CD4-positive, alpha-beta memory T cell (primary cell): Measurements from ENCODE around the gene RMND5A. TPM values are rescaled to one million over a fixed set of nuclear protein-coding genes. Genes with fewer than 3 reads are reported as not detected.
"Not testable (repeated sequence)": the region's sequence is repeated elsewhere in the genome, so short reads cannot be mapped to it uniquely, and the experiment has no call there.

ENCODE experiments used
- CTCF ChIA-PET: fragments of 350-600 bp; sonication (Branson Sonifier 250); formaldehyde crosslinking; loops from one replicate; lab custom pipeline; 2021; ENCODE audit warnings: inconsistent platforms; ENCODE audit not compliant: partially characterized antibody; lab: Charles Lee
- POLR2A ChIA-PET: fragments of 350-600 bp; sonication (Branson Sonifier 250); formaldehyde crosslinking; loops from one replicate; lab custom pipeline; 2021; ENCODE audit not compliant: partially characterized antibody; lab: Charles Lee
- DNase-seq, 5 donors: peaks; one replicate each; pipeline versions ENCODE4 v3.0.0 to v3.0.0-alpha.2; 2020 to 2022; ENCODE audit warnings: mixed read lengths in 1 of 5
- H3K27ac ChIP-seq: one replicate; pipeline ENCODE4 v1.7.0; 2013; ENCODE audit warnings: low read depth, low read length
- H3K27me3 ChIP-seq: 2 replicates; pipeline ENCODE4 v1.7.0; 2013; ENCODE audit warnings: mild to moderate bottlenecking, low read length, moderate library complexity; ENCODE audit not compliant: insufficient read depth
- H3K36me3 ChIP-seq: 2 replicates; pipeline ENCODE4 v1.7.0; 2013; ENCODE audit warnings: mild to moderate bottlenecking, low read length, moderate library complexity; ENCODE audit not compliant: insufficient read depth
- H3K4me1 ChIP-seq: 2 replicates; pipeline ENCODE4 v1.7.0; 2013; ENCODE audit warnings: mild to moderate bottlenecking, low read length, moderate library complexity; ENCODE audit not compliant: insufficient read depth
- H3K4me3 ChIP-seq, 2 donors: one replicate each; pipeline ENCODE4 v1.7.0; 2013; ENCODE audit warnings: low read length in 2 of 2, mild to moderate bottlenecking in 1 of 2
- H3K9me3 ChIP-seq, 2 donors: one replicate each; pipeline ENCODE4 v1.7.0; 2013; ENCODE audit warnings: low read length in 2 of 2, control low read depth in 1 of 2; ENCODE audit not compliant: control insufficient read depth in 1 of 2
- H3K27ac Mint-ChIP-seq, 7 donors: one replicate each; pipeline ENCODE4 v1.8.0; 2020 to 2021; ENCODE audit warnings: mixed read lengths in 7 of 7, mild to moderate bottlenecking in 6 of 7, inconsistent platforms in 3 of 7, moderate library complexity in 3 of 7
- H3K27me3 Mint-ChIP-seq, 2 donors: one replicate each; pipeline ENCODE4 v1.8.0; 2020 to 2021; ENCODE audit warnings: mixed read lengths in 2 of 2
- H3K36me3 Mint-ChIP-seq, 2 donors: one replicate each; pipeline ENCODE4 v1.8.0; 2020 to 2021; ENCODE audit warnings: mixed read lengths in 2 of 2, inconsistent platforms in 1 of 2, mild to moderate bottlenecking in 1 of 2
- H3K4me1 Mint-ChIP-seq, 4 donors: one replicate each; pipeline ENCODE4 v1.8.0; 2020 to 2021; ENCODE audit warnings: mixed read lengths in 4 of 4, mild to moderate bottlenecking in 1 of 4
- H3K4me3 Mint-ChIP-seq, 8 donors: one replicate each; pipeline ENCODE4 v1.8.0; 2020 to 2021; ENCODE audit warnings: mixed read lengths in 8 of 8, mild to moderate bottlenecking in 7 of 8, moderate library complexity in 6 of 8, inconsistent platforms in 3 of 8
- H3K9me3 Mint-ChIP-seq, 8 donors: one replicate each; pipeline ENCODE4 v1.8.0; 2020 to 2021; ENCODE audit warnings: mixed read lengths in 8 of 8, mild to moderate bottlenecking in 5 of 8, inconsistent platforms in 3 of 8, moderate library complexity in 1 of 8
- intact Hi-C: fragments of 100-400 bp; cut with micrococcal nuclease; formaldehyde crosslinking; loops from one replicate; pipeline ENCODE4 v1.15.1; 2023
- polyA plus RNA-seq, 2 donors: library from polyadenylated mRNA; unstranded; fragments of 300-500 nt; fragmentation: Illumina TruSeq; gene quantifications; one replicate each; pipeline ENCODE4 v1.2.3, GENCODE V29; 2021
- total RNA-seq, 2 experiments: library from RNA; stranded (reverse); gene quantifications; one replicate each; pipeline ENCODE4 v1.2.3, GENCODE V29; 2021

The RMND5A gene
- total and polyA plus RNA-seq, 4 experiments from 2014 or later = 11.0 to 37.4 (median 27.3) TPM

- H3K9me3 Mint-ChIP-seq = peaks cover 4 to 35% (median 26%) of the 10 kb centered on the region in 8 donors
- peak overlapping the region in 1 of 7 donors; percentile 0 for H3K27ac Mint-ChIP-seq
- Histone ChIP-seq H3K4me1 (no peaks in the 10 kb centered on the region), H3K9me3 (no peaks in the 10 kb centered on the region), H3K27me3 (no peaks in the 10 kb centered on the region), H3K27ac (no peak overlapping the region), H3K36me3 (no peaks in the 10 kb centered on the region), H3K4me3 (no peak overlapping the region)
- peaks cover 7 to 9% (median 8%) of the 10 kb centered on the region in 4 donors for H3K4me1 Mint-ChIP-seq
- H3K27me3 Mint-ChIP-seq = peaks cover 2 to 4% of the 10 kb centered on the region in 2 donors
- POLR2A ChIA-PET = interaction anchor here (0.5 kb wide), 1 partner anchor 438 kb away, joined by 4 read pairs; no protein-coding TSS in a partner anchor
- peak overlapping the region in 1 of 8 donors; percentile 13 for H3K4me3 Mint-ChIP-seq
- peaks cover 4 to 9% of the 10 kb centered on the region in 2 donors for H3K36me3 Mint-ChIP-seq
- DNase-seq = no peak
- CTCF ChIA-PET = no interaction called here
- intact Hi-C loops = no loop called here
These were observed 22.5 kb upstream of the RMND5A start for GRCh38 chr2:86697551-86698104.

- H3K4me3 Mint-ChIP-seq = no peak overlapping the region
- H3K4me1 ChIP-seq = no peaks in the 10 kb centered on the region
- intact Hi-C loops = no loop called here
- H3K27ac Mint-ChIP-seq = no peak overlapping the region
- ChIA-PET CTCF (interaction anchor here (1.2 kb wide), 1 partner anchor 182 kb away, joined by 3 read pairs; no protein-coding TSS in a partner anchor), POLR2A (no interaction called here)
- H3K27me3 Mint-ChIP-seq = peaks cover 2 to 5% of the 10 kb centered on the region in 2 donors
- no peak for DNase-seq
- H3K9me3 Mint-ChIP-seq = peaks cover 0 to 7% (median 2%) of the 10 kb centered on the region in 8 donors
- no peak overlapping the region for H3K27ac ChIP-seq
- H3K4me3 ChIP-seq = no peak overlapping the region
- H3K36me3 ChIP-seq = no peaks in the 10 kb centered on the region
- H3K27me3 ChIP-seq = no peaks in the 10 kb centered on the region
- H3K9me3 ChIP-seq = no peaks in the 10 kb centered on the region
- peaks cover 7 to 9% (median 8%) of the 10 kb centered on the region in 4 donors for H3K4me1 Mint-ChIP-seq
- H3K36me3 Mint-ChIP-seq = no peaks in the 10 kb centered on the region
These were observed 19.4 kb upstream of the RMND5A start for GRCh38 chr2:86700690-86701089.

GRCh38 chr2:86703704-86704361 is 16.3 kb upstream of the RMND5A start:
- Histone ChIP-seq H3K27me3 (no peaks in the 10 kb centered on the region), H3K9me3 (no peaks in the 10 kb centered on the region), H3K4me1 (no peaks in the 10 kb centered on the region), H3K4me3 (no peak overlapping the region), H3K27ac (no peak overlapping the region), H3K36me3 (no peaks in the 10 kb centered on the region)
- ChIA-PET CTCF (no interaction called here), POLR2A (no interaction called here)
- no peak overlapping the region for H3K27ac Mint-ChIP-seq
- H3K4me3 Mint-ChIP-seq = no peak overlapping the region
- intact Hi-C loops = no loop called here
- no peak for DNase-seq
- peaks cover 0 to 4% (median 0%) of the 10 kb centered on the region in 8 donors for H3K9me3 Mint-ChIP-seq
- no peaks in the 10 kb centered on the region for H3K36me3 Mint-ChIP-seq
- peaks cover 4 to 9% of the 10 kb centered on the region in 2 donors for H3K27me3 Mint-ChIP-seq
- H3K4me1 Mint-ChIP-seq = no peaks in the 10 kb centered on the region

GRCh38 chr2:86704459-86704971 is 15.6 kb upstream of the RMND5A start:
- H3K9me3 ChIP-seq = no peaks in the 10 kb centered on the region
- ChIA-PET POLR2A (no interaction called here), CTCF (interaction anchor here (1.6 kb wide), 1 partner anchor 9 kb away, joined by 3 read pairs; no protein-coding TSS in a partner anchor)
- no peak for DNase-seq
- intact Hi-C loops = no loop called here
- no peaks in the 10 kb centered on the region for H3K4me1 ChIP-seq
- no peaks in the 10 kb centered on the region for H3K36me3 Mint-ChIP-seq
- no peaks in the 10 kb centered on the region for H3K27me3 ChIP-seq
- no peak overlapping the region for H3K27ac ChIP-seq
- peak overlapping the region in 1 of 7 donors; percentile 6 for H3K27ac Mint-ChIP-seq
- no peak overlapping the region for H3K4me3 Mint-ChIP-seq
- H3K4me1 Mint-ChIP-seq = no peaks in the 10 kb centered on the region
- H3K27me3 Mint-ChIP-seq = peaks cover 4 to 9% of the 10 kb centered on the region in 2 donors
- H3K36me3 ChIP-seq = no peaks in the 10 kb centered on the region
- H3K9me3 Mint-ChIP-seq = peaks cover 0 to 4% (median 0%) of the 10 kb centered on the region in 8 donors
- H3K4me3 ChIP-seq = no peak overlapping the region

- H3K36me3 ChIP-seq = no peaks in the 10 kb centered on the region
- Mint-ChIP-seq H3K4me1 (no peaks in the 10 kb centered on the region), H3K9me3 (peaks cover 0 to 7% (median 3%) of the 10 kb centered on the region in 8 donors), H3K4me3 (no peak overlapping the region), H3K27me3 (peaks cover 8 to 9% of the 10 kb centered on the region in 2 donors), H3K27ac (no peak overlapping the region), H3K36me3 (no peaks in the 10 kb centered on the region)
- H3K27me3 ChIP-seq = no peaks in the 10 kb centered on the region
- no peak overlapping the region for H3K4me3 ChIP-seq
- no peak overlapping the region for H3K27ac ChIP-seq
- ChIA-PET CTCF (no interaction called here), POLR2A (no interaction called here)
- intact Hi-C loops = no loop called here
- no peaks in the 10 kb centered on the region for H3K4me1 ChIP-seq
- H3K9me3 ChIP-seq = no peaks in the 10 kb centered on the region
- DNase-seq = no peak
These were observed 13.9 kb upstream of the RMND5A start for GRCh38 chr2:86706220-86706619.

GRCh38 chr2:86706935-86707334 is 13.2 kb upstream of the RMND5A start:
- intact Hi-C loops = no loop called here
- DNase-seq = no peak
- H3K27me3 Mint-ChIP-seq = peaks cover 8 to 9% of the 10 kb centered on the region in 2 donors
- Histone ChIP-seq H3K9me3 (no peaks in the 10 kb centered on the region), H3K4me1 (no peaks in the 10 kb centered on the region), H3K36me3 (no peaks in the 10 kb centered on the region), H3K27ac (no peak overlapping the region), H3K4me3 (no peak overlapping the region), H3K27me3 (no peaks in the 10 kb centered on the region)
- CTCF ChIA-PET = no interaction called here
- no peak overlapping the region for H3K4me3 Mint-ChIP-seq
- peaks cover 0 to 7% (median 3%) of the 10 kb centered on the region in 8 donors for H3K9me3 Mint-ChIP-seq
- POLR2A ChIA-PET = no interaction called here
- no peaks in the 10 kb centered on the region for H3K4me1 Mint-ChIP-seq
- H3K36me3 Mint-ChIP-seq = no peaks in the 10 kb centered on the region
- H3K27ac Mint-ChIP-seq = no peak overlapping the region

GRCh38 chr2:86708126-86708525 is 12.0 kb upstream of the RMND5A start:
- CTCF ChIA-PET, H3K9me3 Mint-ChIP-seq, POLR2A ChIA-PET: not testable (repeated sequence)

More at GRCh38 chr2:86708126-86708525, 12.0 kb upstream of the RMND5A start:
- H3K27me3 ChIP-seq, intact Hi-C loops, H3K36me3 ChIP-seq, DNase-seq, H3K27ac Mint-ChIP-seq, H3K4me1 ChIP-seq, H3K4me1 Mint-ChIP-seq, H3K27me3 Mint-ChIP-seq, H3K36me3 Mint-ChIP-seq, H3K4me3 Mint-ChIP-seq, H3K27ac ChIP-seq, H3K9me3 ChIP-seq, H3K4me3 ChIP-seq: not testable (repeated sequence)
